Aorta (tissue), 4 donors: ENCODE results near the gene GSPT1. TPM values are rescaled to one million over a fixed set of nuclear protein-coding genes. Genes with fewer than 3 reads are reported as not detected.

Experiments
- polyA plus RNA-seq, 2 donors: library from polyadenylated mRNA; stranded (reverse); fragments of 200-250 nt; gene quantifications; one replicate each; pipeline ENCODE4 v1.2.3, GENCODE V29; 2013
- total RNA-seq, 2 donors: library from RNA; stranded (reverse); fragmentation: NEBNext Ultra II Directional; extraction: Animal tissue kit (Norgen Biotek cat#: 25700); gene quantifications; one replicate each; pipeline ENCODE4 v1.2.1, GENCODE V29; 2021
- donor health status: healthy with polysubstance abuse.
- donor health status: Bipolar disorder and iron deficiency.
- donor health status: DM: no; HTN: no; CAD: no.
- donor health status: DM: yes; HTN: yes; CAD: no.

The GSPT1 gene
- total and polyA plus RNA-seq, 4 donors, result 28.7 to 77.7 (median 57.5) TPM

Other genes starting within 250 kb of the GSPT1 start
- 10 to 100 TPM; 15.1 to 15.9 TPM for gene SNN, start 247.5 kb downstream of the GSPT1 start, total RNA-seq
- gene SNN, start 247.5 kb downstream of the GSPT1 start, polyA plus RNA-seq, result 10 to 100 TPM; 13.0 to 15.5 TPM
- gene TXNDC11, start 173.1 kb downstream of the GSPT1 start, total RNA-seq, result 10 to 100 TPM; 39.7 to 43.6 TPM
- gene TXNDC11, start 173.1 kb downstream of the GSPT1 start, polyA plus RNA-seq, result 10 to 100 TPM; 19.9 to 42.5 TPM
- gene ZC3H7A, start 118.7 kb downstream of the GSPT1 start, total RNA-seq, result 10 to 100 TPM; 69.7 to 86.2 TPM
- 10 to 100 TPM; 45.4 to 46.7 TPM for gene ZC3H7A, start 118.7 kb downstream of the GSPT1 start, polyA plus RNA-seq
- 10 to 100 TPM; 83.1 to 95.5 TPM for gene RSL1D1, start 64.4 kb downstream of the GSPT1 start, total RNA-seq
- gene RSL1D1, start 64.4 kb downstream of the GSPT1 start, polyA plus RNA-seq, result 10 to 100 TPM; 72.3 to 80.9 TPM
- gene NPIPB2, start 26.1 kb upstream of the GSPT1 start, total RNA-seq, result 10 to 100 TPM; 13.0 to 15.0 TPM
- gene NPIPB2, start 26.1 kb upstream of the GSPT1 start, polyA plus RNA-seq, result 1 to 10 TPM in 1 of 2 donors, under 1 TPM in 1; 0.88 to 5.1 TPM
- not detected for gene TNFRSF17, start 49.3 kb upstream of the GSPT1 start, total RNA-seq
- gene TNFRSF17, start 49.3 kb upstream of the GSPT1 start, polyA plus RNA-seq, result not detected
- 10 to 100 TPM; 39.7 to 78.0 TPM for gene SNX29, start 60.8 kb upstream of the GSPT1 start, total RNA-seq
- 1 to 10 TPM; 4.9 to 5.4 TPM for gene SNX29, start 60.8 kb upstream of the GSPT1 start, polyA plus RNA-seq